Measurements from ENCODE around the gene SYT7. TPM values are rescaled to one million over a fixed set of nuclear protein-coding genes. Genes with fewer than 3 reads are reported as not detected.

SYT7 gene
- total and polyA plus RNA-seq, 8 donors: 2.1 to 8.4 (median 6.8) TPM

GRCh38 chr11:61601512-61601911, 20.6 kb upstream of the SYT7 start:
- Histone ChIP-seq H3K4me3 (no peak overlapping the region), H3K36me3 (no peaks in the 10 kb centered on the region), H3K9me3 (no peaks in the 10 kb centered on the region), H3K27ac (no peak overlapping the region), H3K27me3 (peaks cover 0 to 6% of the 10 kb centered on the region in 2 donors), H3K4me1 (peaks cover 0 to 6% of the 10 kb centered on the region in 2 donors)
- DNase-seq (no peak), ATAC-seq (no peak)
- intact Hi-C loops (cut with DNase I): no loop called here
- TF ChIP-seq, protein P1, sequence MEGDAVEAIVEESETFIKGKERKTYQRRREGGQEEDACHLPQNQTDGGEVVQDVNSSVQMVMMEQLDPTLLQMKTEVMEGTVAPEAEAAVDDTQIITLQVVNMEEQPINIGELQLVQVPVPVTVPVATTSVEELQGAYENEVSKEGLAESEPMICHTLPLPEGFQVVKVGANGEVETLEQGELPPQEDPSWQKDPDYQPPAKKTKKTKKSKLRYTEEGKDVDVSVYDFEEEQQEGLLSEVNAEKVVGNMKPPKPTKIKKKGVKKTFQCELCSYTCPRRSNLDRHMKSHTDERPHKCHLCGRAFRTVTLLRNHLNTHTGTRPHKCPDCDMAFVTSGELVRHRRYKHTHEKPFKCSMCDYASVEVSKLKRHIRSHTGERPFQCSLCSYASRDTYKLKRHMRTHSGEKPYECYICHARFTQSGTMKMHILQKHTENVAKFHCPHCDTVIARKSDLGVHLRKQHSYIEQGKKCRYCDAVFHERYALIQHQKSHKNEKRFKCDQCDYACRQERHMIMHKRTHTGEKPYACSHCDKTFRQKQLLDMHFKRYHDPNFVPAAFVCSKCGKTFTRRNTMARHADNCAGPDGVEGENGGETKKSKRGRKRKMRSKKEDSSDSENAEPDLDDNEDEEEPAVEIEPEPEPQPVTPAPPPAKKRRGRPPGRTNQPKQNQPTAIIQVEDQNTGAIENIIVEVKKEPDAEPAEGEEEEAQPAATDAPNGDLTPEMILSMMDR (IDR thresholded peaks at IDR 0.05): no peak

DNA sequence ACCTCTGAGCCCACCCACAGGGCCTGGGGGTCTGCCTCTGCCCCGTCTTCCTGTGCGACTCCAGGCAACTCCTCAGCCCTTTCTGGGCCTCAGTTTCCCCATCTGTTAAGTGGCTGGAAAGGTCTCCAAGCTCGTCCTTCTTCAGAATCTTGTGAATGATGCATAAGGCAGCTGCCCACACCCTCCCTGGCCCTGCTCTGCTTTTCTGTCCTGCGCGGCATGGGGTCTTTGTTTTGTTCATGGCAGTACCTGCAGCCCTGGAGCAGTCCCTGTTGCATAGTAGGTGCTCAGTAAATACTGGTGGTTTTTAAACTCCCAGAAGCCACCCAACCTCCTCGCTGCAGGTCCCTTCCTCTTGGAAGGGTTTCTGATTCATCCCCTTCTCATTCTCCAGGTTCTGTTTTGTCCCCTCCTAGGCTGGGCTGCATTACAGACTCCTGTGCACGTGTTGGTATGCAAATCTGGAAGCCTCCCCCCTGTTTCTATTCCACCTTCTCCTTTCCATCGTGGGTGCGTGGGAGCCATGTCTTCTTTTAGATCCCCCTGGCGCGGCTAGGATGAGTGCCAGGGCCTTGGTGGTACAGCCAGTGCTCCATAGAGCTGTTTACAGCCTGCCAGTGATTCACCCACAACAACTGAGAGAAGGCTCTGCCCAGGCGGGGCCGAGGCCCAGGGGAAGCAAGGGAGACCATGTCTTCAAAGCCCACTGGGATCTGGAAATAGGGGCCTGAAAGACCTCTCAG, 19.3 kb upstream of the SYT7 start:
- Histone ChIP-seq H3K36me3 (no peaks in the 10 kb centered on the region), H3K4me1 (peaks cover 0 to 6% of the 10 kb centered on the region in 2 donors), H3K4me3 (no peak overlapping the region), H3K9me3 (no peaks in the 10 kb centered on the region), H3K27me3 (peaks cover 0 to 6% of the 10 kb centered on the region in 2 donors), H3K27ac (no peak overlapping the region)
- no peak for DNase-seq
- TF ChIP-seq, protein P1 (IDR thresholded peaks at IDR 0.05): no peak
- no peak for ATAC-seq
- intact Hi-C loops (cut with DNase I): no loop called here

GRCh38 chr11:61598886-61599868, 18.3 kb upstream of the SYT7 start:
- Histone ChIP-seq H3K4me3 (no peak overlapping the region), H3K27me3 (peaks cover 0 to 6% of the 10 kb centered on the region in 2 donors), H3K4me1 (peaks cover 0 to 10% of the 10 kb centered on the region in 2 donors), H3K27ac (no peak overlapping the region), H3K36me3 (no peaks in the 10 kb centered on the region), H3K9me3 (no peaks in the 10 kb centered on the region)
- TF ChIP-seq, protein P1 (IDR thresholded peaks at IDR 0.05): no peak
- intact Hi-C loops (cut with DNase I): no loop called here
- DNase-seq (peak in 1 of 4 donors; percentile 52), ATAC-seq (peak; percentile 44)

DNA sequence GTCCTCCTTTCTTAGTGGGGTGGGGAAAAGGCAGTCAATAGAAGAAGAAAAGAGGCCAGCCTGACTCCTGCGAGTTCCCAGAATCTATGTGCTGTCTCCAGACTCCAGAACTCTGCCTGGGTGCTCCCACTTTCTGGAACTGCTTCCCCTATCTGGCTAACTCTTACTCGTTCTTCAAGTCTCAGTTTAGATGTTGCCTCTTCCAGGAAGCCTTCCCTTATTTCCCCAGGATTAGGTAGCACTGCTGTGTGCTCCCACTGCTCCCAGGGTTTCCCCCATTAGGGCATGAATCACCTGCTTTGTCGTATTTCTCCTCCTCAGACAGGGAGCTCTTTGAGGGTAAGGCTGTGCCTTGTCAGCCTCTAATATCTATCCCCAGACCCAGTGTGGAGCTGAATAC, 17.5 kb upstream of the SYT7 start:
- H3K4me3 ChIP-seq: no peak overlapping the region
- DNase-seq (no peak), ATAC-seq (no peak)
- H3K4me1 ChIP-seq: peaks cover 0 to 10% of the 10 kb centered on the region in 2 donors
- TF ChIP-seq, protein P1 (IDR thresholded peaks at IDR 0.05): no peak
- H3K9me3 ChIP-seq: no peaks in the 10 kb centered on the region
- no peak overlapping the region for H3K27ac ChIP-seq
- no peaks in the 10 kb centered on the region for H3K36me3 ChIP-seq
- peaks cover 0 to 6% of the 10 kb centered on the region in 2 donors for H3K27me3 ChIP-seq
- intact Hi-C loops (cut with DNase I): no loop called here

DNA sequence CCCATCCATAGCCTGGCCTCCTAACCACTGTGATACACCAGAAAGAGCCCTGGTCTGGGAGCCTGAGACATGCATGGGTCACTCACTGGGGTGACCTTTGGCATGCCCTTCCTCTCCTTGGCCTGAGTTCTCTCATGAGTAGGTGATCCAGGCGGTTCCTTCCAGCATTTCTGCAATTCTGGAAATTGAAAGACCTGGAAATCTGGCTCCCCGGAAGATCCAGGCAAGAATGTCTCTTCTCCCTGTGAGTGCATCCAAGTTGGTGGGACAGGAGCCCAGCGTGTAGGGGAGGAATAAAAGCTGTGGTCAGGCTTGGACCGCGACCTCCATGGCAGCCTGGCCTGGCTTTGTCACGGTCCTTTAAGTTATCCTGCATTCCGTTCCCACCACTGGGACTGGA, 16.1 kb upstream of the SYT7 start:
- intact Hi-C loops (cut with DNase I): no loop called here
- H3K36me3 ChIP-seq: no peaks in the 10 kb centered on the region
- TF ChIP-seq, protein P1 (IDR thresholded peaks at IDR 0.05): no peak
- no peak for DNase-seq
- H3K9me3 ChIP-seq: no peaks in the 10 kb centered on the region
- no peak overlapping the region for H3K27ac ChIP-seq
- H3K27me3 ChIP-seq: peaks cover 0 to 6% of the 10 kb centered on the region in 2 donors
- no peak overlapping the region for H3K4me3 ChIP-seq
- H3K4me1 ChIP-seq: peaks cover 0 to 10% of the 10 kb centered on the region in 2 donors
- ATAC-seq: no peak

Measured in left lung (tissue), 10 donors.